NCI-H2227 (cell line): ENCODE data around the gene LSM14B.
A peak's percentile ranks its signal among the peaks of the same experiment; 100 is the strongest.
"Not testable (repeated sequence)": the region's sequence is repeated elsewhere in the genome, so short reads cannot be mapped to it uniquely, and the experiment has no call there.

Experiments used
- DNase-seq: peaks from one replicate; lab custom pipeline; 2025; ENCODE audit not compliant: unreplicated experiment; lab: John Stamatoyannopoulos, UW

The LSM14B gene

DNA sequence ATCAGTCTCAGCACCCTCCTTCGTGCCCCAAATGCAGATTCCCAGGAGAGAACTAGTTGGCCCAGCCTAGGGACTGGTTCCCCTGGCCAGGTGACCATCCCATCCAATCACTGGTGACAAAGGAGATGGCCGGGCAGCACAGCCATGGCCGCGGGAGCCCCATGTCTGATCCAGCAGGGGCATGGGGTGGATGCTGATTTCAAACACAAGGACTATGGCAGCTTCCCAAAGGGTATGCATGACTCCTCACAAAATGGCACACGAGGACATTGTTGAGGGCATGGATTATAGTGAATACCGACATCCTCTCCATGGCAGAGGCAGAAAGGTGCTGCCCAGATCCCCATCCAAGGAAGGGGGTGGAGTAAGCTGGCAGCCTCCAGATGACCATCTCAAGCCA lies 9.9 kb upstream of the LSM14B start:
- no peak for DNase-seq

- no peak for DNase-seq
These were observed 7.4 kb upstream of the LSM14B start for GRCh38 chr20:62114894-62115293.

- not testable (repeated sequence) for DNase-seq
These were observed 6.4 kb upstream of the LSM14B start for GRCh38 chr20:62115800-62116407.

DNA sequence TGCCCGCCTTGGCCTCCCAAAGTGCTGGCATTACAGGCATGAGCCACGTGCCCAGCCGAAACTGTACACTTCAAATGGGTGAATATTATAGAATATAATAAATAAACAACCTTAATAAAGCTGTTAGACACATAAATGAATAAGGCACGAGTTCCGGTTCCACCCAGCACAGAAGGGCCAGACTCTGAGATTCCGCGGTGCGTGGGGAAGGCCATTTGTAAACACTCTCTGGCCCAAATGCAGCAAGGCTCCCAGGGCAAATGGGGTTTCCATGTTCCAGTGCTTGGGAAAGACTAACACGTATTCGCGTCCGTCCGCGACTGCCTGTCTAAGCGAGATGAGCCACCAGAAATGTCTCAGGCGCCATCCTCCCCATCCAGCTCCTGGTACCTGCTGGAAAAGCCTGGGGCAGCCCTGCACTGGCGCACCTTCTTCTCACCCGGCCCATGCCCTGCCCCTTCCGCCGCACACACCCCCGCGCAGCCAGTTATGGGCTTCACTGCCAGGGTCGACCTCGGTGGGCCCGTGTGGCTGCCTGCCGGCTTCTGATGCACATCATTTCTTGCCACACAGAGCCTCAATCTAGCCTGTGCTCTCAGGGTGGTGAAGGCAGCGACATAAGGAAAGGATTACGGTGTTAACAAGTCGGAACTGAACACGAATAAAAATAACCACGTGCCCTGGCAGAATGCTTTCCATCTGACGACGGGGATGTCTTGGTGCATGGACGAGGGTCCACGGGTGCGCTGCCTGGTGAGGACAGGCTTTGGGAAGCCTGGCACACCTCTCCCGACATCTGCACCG lies 5.5 kb upstream of the LSM14B start:
- DNase-seq: no peak

- peak; percentile 89 for DNase-seq
These were observed 5.0 kb upstream of the LSM14B start for GRCh38 chr20:62117362-62117646.

- DNase-seq: no peak
These were observed 4.6 kb upstream of the LSM14B start for GRCh38 chr20:62117658-62118057.

DNA sequence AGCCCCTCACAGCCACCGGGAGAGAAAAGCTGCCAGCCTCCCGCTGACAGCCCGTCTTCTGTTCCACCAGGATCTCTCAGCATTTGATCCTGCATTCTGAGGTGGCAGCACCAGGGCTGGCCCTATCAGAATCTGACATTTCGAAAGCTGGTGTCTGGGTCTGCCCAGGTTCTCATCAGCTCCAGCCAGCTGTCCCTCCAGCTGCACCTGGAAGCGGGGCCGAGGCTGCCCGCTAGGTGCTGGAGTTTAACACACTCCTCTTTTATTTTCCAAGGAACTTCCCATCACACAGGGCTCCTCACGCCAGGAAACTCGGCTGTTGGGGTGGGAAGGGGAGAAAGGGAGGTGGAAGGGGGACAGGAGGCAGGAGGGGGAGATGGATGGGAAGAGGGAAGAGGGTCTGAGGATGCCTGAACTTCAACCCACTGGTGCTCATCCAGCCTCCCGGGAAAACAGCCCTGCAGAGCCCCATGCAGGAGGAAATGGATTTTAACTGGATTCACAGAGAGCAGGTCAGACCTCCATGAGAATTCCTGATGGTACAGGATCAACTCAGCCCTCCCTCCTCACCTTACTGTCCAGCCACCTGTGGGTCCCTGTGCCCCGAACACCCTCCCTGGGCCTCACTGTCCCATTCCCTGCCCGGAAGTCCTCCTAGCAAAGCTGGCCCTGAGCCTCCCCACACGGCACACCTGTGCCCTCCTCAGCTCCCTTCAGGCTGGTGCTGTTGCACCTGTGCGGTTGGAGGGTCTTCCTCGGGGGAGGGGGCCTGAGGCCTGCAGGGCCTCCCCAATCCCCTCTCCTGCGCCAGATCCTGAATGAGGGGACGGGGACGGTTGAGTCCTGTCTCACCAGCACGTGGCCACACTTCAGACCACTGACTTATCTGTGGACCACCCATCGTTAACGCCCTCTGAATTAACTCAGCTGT lies 3.9 kb upstream of the LSM14B start:
- DNase-seq: no peak

GRCh38 chr20:62119115-62119514 lies 3.2 kb upstream of the LSM14B start:
- DNase-seq: no peak

DNA sequence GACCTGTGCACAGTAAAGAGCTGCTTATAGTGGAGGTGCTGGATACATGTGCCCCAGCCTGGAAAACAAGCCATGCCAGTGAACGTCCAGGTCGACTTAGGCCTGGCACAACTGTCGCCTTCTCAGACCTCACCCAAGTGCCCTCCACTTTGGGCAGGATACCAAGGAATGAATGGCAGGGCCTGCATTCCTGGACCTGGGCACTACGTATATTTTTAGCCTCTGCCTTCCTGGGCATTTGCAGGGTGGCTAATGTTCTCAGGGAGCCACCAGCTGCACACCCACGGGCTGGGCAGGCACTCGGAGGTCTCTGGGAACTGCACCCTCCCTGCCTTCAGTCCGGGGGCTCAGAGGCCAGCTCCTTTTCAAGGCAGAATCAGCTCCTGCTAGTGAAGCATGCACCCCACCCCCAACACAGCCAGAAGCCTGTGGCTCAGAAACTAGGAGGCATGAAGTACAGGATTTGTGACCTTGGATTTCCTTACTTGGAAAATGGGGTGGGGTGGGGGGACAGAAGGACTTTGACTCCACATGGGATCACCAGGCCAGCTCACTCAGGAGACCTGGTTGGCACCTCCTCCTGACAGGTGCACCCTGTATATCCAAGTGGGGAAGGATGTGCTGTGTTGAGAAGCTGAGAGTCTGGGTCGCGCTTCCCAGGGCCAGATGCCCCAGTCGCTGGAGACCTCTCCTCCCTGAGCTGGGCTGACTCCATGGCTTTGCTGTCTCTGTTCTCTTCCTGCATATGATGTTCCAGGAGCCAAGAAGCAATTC lies 2.5 kb upstream of the LSM14B start:
- no peak for DNase-seq

GRCh38 chr20:62120365-62120762 lies 1.9 kb upstream of the LSM14B start:
- no peak for DNase-seq

DNA sequence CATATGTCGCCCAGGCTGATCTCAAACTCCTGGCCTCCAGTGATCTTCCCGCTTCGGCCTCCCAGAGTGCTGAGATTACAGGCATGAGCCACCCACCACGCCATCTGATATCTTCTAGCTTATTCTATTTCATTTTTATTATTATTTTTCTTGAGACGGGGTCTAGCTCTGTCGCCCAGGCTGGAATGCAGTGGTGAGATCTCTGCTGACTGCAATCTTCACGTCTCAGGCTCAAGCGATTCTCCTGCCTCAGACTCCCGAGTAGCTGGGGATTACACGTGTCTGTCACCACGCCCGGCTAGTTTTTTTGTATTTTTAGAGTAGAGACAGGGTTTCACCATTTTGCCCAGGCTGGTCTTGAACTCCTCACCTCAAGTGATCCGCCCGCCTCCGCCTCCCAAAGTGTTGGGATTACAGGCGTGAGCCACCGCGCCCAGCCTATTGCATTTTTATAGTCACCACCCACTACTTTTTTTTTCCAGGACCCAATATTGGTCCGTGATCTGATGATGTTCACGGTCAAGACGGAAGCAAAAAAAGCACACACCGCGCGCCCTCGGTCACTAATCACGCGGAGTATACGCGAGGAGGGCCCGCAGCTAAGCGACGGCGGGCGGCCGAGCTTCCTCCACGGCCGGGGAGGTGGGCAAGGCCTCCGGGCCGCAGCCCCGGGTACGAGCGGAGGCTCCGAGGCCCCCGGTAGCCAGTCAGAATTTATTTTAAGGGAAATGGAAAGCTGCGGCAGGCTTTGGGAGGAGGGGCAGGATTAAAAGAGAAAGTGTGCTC lies 1.1 kb upstream of the LSM14B start:
- no peak for DNase-seq

DNA sequence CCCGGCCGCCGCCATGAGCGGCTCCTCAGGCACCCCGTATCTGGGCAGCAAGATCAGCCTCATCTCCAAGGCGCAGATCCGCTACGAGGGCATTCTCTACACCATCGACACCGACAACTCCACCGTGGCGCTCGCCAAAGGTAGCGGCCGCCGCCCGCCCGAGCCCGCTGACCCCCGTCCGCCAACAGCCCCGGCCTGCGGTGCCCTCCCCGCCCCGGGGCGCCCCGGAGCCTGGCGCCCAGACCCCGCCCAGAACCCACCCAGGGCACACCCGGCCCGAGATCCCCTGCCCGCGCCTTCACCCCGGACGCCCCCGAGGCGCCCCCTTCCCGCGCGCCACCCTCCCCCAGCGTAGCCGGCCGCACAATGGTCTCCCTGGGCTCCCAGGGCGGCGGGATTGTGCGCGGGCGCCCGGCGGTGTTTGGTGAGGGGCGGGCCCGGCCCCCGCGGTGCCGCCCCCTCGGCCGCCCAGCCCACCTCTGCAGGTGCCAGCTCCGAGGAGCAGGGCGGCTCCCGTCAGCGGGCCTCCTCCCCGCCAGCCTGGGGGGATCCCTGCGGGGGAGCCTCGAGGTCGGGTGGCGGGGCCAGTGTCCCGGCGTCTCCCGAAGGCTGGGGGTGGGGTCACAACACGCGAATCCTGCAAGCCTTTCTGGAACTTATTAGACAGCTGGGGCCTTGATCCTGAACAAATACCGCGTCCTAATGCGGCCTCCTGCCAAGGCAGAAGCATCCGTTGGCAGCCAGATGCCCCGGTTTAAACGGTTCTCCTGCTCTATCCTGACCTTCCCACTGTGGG lies 577 bp downstream of the LSM14B start:
- peak; percentile 61 for DNase-seq

DNA sequence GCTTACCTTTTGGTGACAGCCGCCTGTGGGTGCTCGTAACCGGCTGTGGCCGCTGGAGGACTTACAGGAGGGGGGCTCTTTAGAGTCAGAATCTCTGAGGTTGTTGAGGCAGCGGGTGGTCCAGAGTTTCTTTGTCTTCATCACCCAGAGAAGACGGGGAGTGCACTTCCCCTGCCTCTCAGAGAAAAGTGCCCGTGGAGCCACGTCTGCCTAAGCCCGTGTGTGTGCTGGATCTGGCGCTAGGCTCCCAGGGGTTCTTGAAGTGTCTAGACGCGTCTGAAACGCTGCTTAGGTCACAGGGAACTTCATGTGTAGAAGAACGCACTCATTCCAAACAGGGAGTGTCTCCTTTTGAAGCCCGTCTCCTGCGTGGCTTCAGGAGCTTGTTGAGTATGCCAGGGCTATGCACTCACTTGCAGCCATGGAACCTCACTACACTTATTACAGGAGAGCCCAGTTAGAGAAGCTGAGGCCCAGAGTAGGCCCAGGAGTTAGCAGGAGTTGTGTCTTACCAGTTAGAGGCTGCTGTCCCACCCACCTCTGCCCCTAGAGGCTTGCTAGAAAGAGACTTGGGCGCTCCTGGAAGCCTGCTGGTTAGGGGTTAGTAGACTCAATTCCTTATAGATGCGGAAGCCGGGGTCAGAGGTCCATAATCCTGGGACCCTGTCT lies 1.3 kb downstream of the LSM14B start:
- DNase-seq: peak; percentile 60

- no peak for DNase-seq
These were observed 3.9 kb downstream of the LSM14B start for GRCh38 chr20:62126141-62126540.

GRCh38 chr20:62127799-62128198 lies 5.5 kb downstream of the LSM14B start:
- DNase-seq: no peak

DNA sequence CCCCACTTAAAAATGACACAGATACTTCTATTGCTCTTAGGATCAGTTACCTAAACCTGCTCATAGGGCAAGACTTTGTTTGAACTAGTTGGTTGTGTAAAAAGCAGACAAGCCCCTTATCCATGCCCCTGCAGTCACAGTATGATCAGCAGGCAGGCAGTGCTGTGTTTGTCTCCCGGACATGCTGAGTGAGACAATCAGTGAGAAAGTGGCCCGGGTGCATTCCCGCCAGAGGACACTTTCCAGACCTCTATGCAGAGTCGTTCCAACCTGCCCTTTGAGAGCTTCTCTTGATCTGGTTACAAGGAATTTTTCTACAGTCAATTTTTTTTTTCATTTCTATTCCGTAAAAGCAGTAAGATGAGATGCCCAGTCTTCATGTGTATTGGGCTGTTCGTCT lies 6.2 kb downstream of the LSM14B start:
- DNase-seq: no peak

GRCh38 chr20:62129731-62130531 lies 7.7 kb downstream of the LSM14B start:
- DNase-seq: no peak
